Stimulated activated CD4-positive, alpha-beta T cell treated with anti-CD3 and anti-CD28 coated beads, TNF-alpha, amount 100 ng/mL, for 24 hours (primary cell): ENCODE data around the gene SERAC1.
A peak's percentile ranks its signal among the peaks of the same experiment; 100 is the strongest.
"Not testable (repeated sequence)": the region's sequence is repeated elsewhere in the genome, so short reads cannot be mapped to it uniquely, and the experiment has no call there.

Experiments used
- DNase-seq, 3 experiments: peaks; one replicate each; pipeline ENCODE4 v3.0.0-alpha.2; 2020; ENCODE audit warnings: low read depth in 3 of 3

The SERAC1 gene

GRCh38 chr6:158174514-158174913, 6.5 kb upstream of the SERAC1 start:
- no peak for DNase-seq

- DNase-seq = no peak
Observed at GRCh38 chr6:158174024-158174423, 6.0 kb upstream of the SERAC1 start.

- no peak for DNase-seq
Observed at GRCh38 chr6:158172001-158172400, 3.9 kb upstream of the SERAC1 start.

- no peak for DNase-seq
Observed at GRCh38 chr6:158170656-158171081, 2.6 kb upstream of the SERAC1 start.

GRCh38 chr6:158169634-158170033, 1.6 kb upstream of the SERAC1 start:
- not testable (repeated sequence) for DNase-seq

- DNase-seq = no peak
Observed at GRCh38 chr6:158165919-158166416, 2.1 kb downstream of the SERAC1 start.

GRCh38 chr6:158164579-158165170, 3.4 kb downstream of the SERAC1 start:
- no peak for DNase-seq

- no peak for DNase-seq
Observed at GRCh38 chr6:158161566-158162254, 6.4 kb downstream of the SERAC1 start.

GRCh38 chr6:158160932-158161539, 7.0 kb downstream of the SERAC1 start:
- no peak for DNase-seq

- no peak for DNase-seq
Observed at GRCh38 chr6:158158748-158159147, 9.3 kb downstream of the SERAC1 start.

- DNase-seq = no peak
Observed at GRCh38 chr6:158158123-158158522, 9.9 kb downstream of the SERAC1 start.

GRCh38 chr6:158157064-158157764, 10.8 kb downstream of the SERAC1 start:
- no peak for DNase-seq

- DNase-seq = no peak
Observed at GRCh38 chr6:158154816-158155215, 13.2 kb downstream of the SERAC1 start.

GRCh38 chr6:158153576-158153975, 14.5 kb downstream of the SERAC1 start:
- no peak for DNase-seq

GRCh38 chr6:158152659-158153058, 15.4 kb downstream of the SERAC1 start:
- no peak for DNase-seq

GRCh38 chr6:158152025-158152424, 16.0 kb downstream of the SERAC1 start:
- DNase-seq = not testable (repeated sequence)

GRCh38 chr6:158150701-158151100, 17.4 kb downstream of the SERAC1 start:
- DNase-seq = no peak

GRCh38 chr6:158149641-158150040, 18.4 kb downstream of the SERAC1 start:
- DNase-seq = no peak

- no peak for DNase-seq
Observed at GRCh38 chr6:158143700-158144099, 24.4 kb downstream of the SERAC1 start.

GRCh38 chr6:158142789-158143188, 25.3 kb downstream of the SERAC1 start:
- no peak for DNase-seq

- DNase-seq = peak in 1 of 3 experiments; percentile 2
Observed at GRCh38 chr6:158131926-158132325, 36.1 kb downstream of the SERAC1 start.

GRCh38 chr6:158125271-158125670, 42.8 kb downstream of the SERAC1 start:
- DNase-seq = no peak
